22Rv1 (cell line): Measurements from ENCODE around the gene ITGA2.

Experiments
- H3K27ac ChIP-seq: fragments of 450-650 bp; 2 replicates; pipeline ENCODE4 v1.5.1; 2017
- ZFX ChIP-seq: fragments of 450-650 bp; IDR thresholded peaks from 2 replicates; pipeline ENCODE4 v1.6.1; 2017; ENCODE audit warnings: antibody characterized with exemption, borderline replicate concordance
- TF ChIP-seq, protein P1 (sequence below): fragments of 450-650 bp; IDR thresholded peaks from 2 replicates; pipeline ENCODE4 v1.5.1; 2017; ENCODE audit warnings: mild to moderate bottlenecking

The ITGA2 gene

DNA sequence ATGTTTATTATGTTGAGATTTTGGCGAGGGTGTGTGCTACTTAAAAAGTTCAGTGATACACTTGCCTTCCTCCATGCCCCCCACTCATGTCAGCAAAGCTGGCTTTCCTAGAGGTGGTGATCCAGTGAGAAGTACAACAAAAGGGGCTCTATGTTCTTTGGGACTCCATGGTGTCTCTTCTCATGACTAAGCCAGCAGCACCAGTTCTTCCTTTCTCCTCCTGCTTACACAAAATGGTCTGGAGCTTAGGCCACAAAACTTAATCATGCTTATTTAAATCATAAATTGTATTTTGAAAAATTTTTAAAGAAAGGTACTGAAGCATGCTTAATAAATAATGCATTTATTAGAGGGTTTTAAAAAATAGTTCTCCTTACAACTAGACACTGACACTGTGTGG is 98.0 kb downstream of the ITGA2 start:
- no peak overlapping the region for H3K27ac ChIP-seq
- no peak for TF ChIP-seq ZFX
- TF ChIP-seq, protein P1, sequence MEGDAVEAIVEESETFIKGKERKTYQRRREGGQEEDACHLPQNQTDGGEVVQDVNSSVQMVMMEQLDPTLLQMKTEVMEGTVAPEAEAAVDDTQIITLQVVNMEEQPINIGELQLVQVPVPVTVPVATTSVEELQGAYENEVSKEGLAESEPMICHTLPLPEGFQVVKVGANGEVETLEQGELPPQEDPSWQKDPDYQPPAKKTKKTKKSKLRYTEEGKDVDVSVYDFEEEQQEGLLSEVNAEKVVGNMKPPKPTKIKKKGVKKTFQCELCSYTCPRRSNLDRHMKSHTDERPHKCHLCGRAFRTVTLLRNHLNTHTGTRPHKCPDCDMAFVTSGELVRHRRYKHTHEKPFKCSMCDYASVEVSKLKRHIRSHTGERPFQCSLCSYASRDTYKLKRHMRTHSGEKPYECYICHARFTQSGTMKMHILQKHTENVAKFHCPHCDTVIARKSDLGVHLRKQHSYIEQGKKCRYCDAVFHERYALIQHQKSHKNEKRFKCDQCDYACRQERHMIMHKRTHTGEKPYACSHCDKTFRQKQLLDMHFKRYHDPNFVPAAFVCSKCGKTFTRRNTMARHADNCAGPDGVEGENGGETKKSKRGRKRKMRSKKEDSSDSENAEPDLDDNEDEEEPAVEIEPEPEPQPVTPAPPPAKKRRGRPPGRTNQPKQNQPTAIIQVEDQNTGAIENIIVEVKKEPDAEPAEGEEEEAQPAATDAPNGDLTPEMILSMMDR: no peak

DNA sequence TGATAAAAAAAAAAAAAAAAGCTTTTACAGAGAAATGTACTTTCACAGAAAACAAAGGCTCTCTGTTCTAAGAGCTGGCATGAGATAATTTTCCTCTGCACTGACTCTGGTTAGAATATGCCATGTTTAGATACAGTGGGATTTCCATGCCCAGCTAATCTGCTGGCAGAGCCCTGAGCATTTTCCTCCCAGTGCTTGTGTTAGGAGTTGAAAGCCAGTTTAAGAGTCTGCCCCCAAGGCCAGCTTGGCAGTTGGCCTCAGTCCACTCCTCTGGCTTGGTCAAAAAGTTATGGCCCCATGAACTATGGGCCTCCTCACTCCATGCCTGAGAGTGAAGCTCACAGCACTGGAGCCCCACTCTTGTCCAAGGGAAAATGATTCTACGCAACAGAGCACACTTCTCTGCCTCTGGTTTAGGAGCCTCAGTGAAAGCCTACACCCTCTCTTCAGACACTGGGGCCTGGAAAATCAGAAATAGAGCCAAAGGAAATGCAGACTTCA is 98.5 kb downstream of the ITGA2 start:
- H3K27ac ChIP-seq: no peak overlapping the region
- TF ChIP-seq, protein P1: no peak
- no peak for TF ChIP-seq ZFX

DNA sequence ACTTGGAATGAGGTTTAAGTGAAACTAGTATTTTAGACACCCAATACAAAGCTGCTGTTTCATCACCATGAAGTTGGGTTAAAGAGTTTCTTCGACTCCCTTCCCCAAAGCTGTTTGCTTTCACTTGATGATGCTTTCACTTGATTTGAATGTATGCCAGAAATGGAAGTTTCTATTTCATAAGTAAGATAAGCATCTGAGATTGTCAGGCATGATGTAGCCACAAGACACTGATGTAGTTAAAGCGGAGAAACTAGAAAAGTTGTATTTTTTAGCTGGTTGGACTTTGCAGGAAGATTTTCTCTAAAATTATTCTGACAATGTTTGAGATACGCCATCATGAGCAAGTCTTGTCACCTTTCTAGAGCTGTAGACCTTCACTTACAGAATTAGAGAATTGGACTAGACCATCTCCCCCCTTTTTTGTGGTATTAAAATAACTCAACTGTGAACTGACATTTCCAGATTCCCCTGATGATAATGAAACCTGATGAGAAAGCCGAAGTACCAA is 100.4 kb downstream of the ITGA2 start:
- no peak for TF ChIP-seq ZFX
- TF ChIP-seq, protein P1: no peak
- no peak overlapping the region for H3K27ac ChIP-seq

DNA sequence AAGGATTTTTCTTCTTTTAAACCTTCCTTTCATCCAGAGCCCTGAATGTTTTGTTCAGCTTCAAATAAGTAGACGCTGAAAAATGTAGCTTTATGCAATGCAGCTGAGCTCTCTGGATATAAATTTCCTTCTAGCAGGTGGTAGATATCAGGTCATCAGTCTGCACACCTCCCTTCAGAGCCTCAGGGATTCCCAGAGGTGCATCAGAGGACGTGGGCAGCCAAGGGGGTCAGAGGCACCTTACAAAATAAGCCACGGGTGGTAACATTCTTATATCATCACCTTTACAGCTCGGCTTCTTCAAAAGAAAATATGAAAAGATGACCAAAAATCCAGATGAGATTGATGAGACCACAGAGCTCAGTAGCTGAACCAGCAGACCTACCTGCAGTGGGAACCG is 101.1 kb downstream of the ITGA2 start:
- H3K27ac ChIP-seq: no peak overlapping the region
- TF ChIP-seq ZFX: no peak
- TF ChIP-seq, protein P1: no peak

DNA sequence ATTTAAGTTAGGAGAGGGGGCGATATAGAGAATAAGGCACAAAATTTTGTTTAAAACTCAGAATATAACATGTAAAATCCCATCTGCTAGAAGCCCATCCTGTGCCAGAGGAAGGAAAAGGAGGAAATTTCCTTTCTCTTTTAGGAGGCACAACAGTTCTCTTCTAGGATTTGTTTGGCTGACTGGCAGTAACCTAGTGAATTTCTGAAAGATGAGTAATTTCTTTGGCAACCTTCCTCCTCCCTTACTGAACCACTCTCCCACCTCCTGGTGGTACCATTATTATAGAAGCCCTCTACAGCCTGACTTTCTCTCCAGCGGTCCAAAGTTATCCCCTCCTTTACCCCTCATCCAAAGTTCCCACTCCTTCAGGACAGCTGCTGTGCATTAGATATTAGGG is 102.1 kb downstream of the ITGA2 start:
- no peak overlapping the region for H3K27ac ChIP-seq
- no peak for TF ChIP-seq ZFX
- TF ChIP-seq, protein P1: no peak

DNA sequence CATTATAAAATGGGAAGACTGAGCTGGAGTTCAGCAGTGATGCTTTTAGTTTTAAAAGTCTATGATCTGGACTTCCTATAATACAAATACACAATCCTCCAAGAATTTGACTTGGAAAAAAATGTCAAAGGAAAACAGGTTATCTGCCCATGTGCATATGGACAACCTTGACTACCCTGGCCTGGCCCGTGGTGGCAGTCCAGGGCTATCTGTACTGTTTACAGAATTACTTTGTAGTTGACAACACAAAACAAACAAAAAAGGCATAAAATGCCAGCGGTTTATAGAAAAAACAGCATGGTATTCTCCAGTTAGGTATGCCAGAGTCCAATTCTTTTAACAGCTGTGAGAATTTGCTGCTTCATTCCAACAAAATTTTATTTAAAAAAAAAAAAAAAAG is 103.1 kb downstream of the ITGA2 start:
- H3K27ac ChIP-seq: no peak overlapping the region
- TF ChIP-seq, protein P1: no peak
- no peak for TF ChIP-seq ZFX

DNA sequence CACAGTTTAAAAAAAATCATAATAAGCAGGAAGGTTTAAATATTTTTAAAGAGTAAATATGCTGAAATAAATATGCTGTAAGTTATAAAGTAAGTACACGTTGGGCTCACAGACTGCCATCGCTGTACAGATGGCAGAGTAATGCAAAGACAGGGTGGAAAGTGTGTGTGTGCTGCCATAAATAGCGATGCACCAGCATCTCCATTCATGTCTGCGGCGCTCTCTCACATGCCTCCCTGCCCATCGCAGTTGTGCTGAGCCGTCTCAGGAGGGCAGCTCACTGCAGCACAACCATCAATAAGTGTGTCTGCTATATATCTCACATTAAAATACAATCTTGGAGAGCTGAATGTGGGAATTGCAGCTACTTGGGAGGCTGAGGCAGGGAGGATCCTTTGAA is 106.1 kb downstream of the ITGA2 start:
- TF ChIP-seq, protein P1: no peak
- TF ChIP-seq ZFX: no peak
- H3K27ac ChIP-seq: no peak overlapping the region
